Measurements from ENCODE around the gene ASCL5.

DNA sequence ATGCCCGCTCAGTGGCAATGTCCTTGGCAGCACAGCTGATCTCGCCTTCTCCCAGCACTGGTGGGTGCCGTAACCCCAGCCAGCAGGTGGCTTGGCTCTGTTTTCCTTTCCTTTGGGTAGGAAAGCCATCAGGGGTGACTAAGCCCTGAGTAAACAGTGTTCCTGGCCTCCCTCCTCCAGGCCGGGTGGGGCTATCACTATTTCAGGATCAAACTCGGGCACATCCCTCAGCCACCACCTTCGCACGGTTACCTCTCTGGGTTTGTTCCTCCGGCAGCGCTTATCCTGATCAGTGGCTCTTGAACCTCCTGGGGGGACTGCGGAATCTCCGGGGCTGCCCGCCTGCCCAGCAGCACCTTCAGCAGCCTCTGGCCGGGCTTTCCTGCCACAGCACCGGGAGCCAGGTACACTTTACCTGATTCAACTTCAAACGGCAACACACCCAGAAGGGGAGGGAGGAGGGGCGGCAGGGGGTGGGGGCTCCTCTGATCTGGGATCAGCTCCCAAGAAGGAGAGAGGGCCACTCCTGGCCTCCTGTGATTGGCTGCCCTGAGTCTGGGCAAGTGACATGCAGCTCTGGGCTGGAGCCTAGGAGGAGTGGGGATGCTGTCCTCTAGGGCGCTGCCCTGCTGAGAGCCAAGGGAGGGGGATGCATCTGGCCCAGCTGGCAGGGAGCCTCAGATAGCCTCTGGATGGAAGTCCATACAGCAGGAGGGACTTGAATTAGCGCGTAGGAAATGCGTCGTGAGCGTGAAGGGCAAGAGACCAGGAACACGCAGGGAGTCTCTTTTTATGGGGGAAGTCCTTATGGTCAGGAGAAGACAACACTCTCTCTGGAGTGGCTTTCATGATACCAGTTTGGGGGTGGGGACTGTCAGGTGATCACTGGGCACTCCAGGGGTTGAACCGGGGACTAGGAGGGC, at the start of gene ASCL5:
- TF ChIP-seq, protein P1, sequence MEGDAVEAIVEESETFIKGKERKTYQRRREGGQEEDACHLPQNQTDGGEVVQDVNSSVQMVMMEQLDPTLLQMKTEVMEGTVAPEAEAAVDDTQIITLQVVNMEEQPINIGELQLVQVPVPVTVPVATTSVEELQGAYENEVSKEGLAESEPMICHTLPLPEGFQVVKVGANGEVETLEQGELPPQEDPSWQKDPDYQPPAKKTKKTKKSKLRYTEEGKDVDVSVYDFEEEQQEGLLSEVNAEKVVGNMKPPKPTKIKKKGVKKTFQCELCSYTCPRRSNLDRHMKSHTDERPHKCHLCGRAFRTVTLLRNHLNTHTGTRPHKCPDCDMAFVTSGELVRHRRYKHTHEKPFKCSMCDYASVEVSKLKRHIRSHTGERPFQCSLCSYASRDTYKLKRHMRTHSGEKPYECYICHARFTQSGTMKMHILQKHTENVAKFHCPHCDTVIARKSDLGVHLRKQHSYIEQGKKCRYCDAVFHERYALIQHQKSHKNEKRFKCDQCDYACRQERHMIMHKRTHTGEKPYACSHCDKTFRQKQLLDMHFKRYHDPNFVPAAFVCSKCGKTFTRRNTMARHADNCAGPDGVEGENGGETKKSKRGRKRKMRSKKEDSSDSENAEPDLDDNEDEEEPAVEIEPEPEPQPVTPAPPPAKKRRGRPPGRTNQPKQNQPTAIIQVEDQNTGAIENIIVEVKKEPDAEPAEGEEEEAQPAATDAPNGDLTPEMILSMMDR (IDR thresholded peaks at IDR 0.05; ENCODE audit: low read depth, low read length, poor library complexity, severe bottlenecking) = no peak
- TF ChIP-seq EZH2phosphoT487 (IDR thresholded peaks at IDR 0.05; ENCODE audit: borderline replicate concordance, low read length) = no peak
